IPS-18a (cell line): ENCODE measurements around the gene PROSER3.

ENCODE experiments used
- H3K27ac ChIP-seq: one replicate; pipeline ENCODE4 v1.5.1; 2013; ENCODE audit warnings: low read length
- H3K27me3 ChIP-seq: one replicate; pipeline ENCODE4 v1.6.1; 2013; ENCODE audit warnings: mild to moderate bottlenecking, low read length; ENCODE audit not compliant: control insufficient read depth, insufficient read depth
- H3K36me3 ChIP-seq: one replicate; pipeline ENCODE4 v1.6.1; 2013; ENCODE audit warnings: low read depth, low read length; ENCODE audit not compliant: control insufficient read depth
- H3K4me1 ChIP-seq: one replicate; pipeline ENCODE4 v1.6.1; 2013; ENCODE audit warnings: low read depth, low read length; ENCODE audit not compliant: control insufficient read depth
- H3K4me3 ChIP-seq: one replicate; pipeline ENCODE4 v1.5.1; 2013; ENCODE audit warnings: low read length
- H3K9ac ChIP-seq: one replicate; pipeline ENCODE4 v1.6.1; 2013; ENCODE audit warnings: mild to moderate bottlenecking, low read length, moderate library complexity
- H3K9me3 ChIP-seq: one replicate; pipeline ENCODE4 v1.6.1; 2013; ENCODE audit warnings: low read depth, low read length; ENCODE audit not compliant: control insufficient read depth

Gene PROSER3

DNA sequence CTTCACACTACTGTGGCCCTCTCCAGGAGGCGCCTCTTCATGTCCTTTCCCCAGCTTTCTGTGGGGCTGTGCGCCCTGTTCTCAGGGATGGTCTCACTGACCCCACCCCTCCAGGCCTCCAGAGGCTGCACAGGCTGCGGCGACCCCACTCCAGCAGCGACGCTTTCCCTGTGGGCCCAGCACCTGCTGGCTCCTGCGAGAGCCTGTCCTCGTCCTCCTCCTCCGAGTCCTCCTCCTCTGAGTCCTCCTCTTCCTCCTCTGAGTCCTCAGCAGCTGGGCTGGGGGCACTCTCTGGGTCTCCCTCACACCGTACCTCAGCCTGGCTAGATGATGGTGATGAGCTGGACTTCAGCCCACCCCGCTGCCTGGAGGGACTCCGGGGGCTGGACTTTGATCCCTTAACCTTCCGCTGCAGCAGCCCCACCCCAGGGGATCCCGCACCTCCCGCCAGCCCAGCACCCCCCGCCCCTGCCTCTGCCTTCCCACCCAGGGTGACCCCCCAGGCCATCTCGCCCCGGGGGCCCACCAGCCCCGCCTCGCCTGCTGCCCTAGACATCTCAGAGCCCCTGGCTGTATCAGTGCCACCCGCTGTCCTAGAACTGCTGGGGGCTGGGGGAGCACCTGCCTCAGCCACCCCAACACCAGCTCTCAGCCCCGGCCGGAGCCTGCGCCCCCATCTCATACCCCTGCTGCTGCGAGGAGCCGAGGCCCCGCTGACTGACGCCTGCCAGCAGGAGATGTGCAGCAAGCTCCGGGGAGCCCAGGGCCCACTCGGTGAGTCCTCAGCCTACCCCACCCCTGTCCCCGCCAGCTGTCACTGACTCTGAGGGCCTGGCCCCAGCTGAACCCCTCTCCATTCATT lies 28.6 kb downstream of the PROSER3 start:
- Histone ChIP-seq H3K9ac (no peak overlapping the region), H3K36me3 (no peaks in the 10 kb centered on the region)

DNA sequence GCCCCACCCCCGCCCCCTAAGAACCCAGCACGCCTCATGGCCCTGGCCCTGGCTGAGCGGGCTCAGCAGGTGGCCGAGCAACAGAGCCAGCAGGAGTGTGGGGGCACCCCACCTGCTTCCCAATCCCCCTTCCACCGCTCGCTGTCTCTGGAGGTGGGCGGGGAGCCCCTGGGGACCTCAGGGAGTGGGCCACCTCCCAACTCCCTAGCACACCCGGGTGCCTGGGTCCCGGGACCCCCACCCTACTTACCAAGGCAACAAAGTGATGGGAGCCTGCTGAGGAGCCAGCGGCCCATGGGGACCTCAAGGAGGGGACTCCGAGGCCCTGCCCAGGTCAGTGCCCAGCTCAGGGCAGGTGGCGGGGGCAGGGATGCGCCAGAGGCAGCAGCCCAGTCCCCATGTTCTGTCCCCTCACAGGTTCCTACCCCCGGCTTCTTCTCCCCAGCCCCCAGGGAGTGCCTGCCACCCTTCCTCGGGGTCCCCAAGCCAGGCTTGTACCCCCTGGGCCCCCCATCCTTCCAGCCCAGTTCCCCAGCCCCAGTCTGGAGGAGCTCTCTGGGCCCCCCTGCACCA lies 29.3 kb downstream of the PROSER3 start:
- no peak overlapping the region for H3K9ac ChIP-seq
- H3K4me1 ChIP-seq = peaks cover 3% of the 10 kb centered on the region
- no peaks in the 10 kb centered on the region for H3K9me3 ChIP-seq
- no peaks in the 10 kb centered on the region for H3K27me3 ChIP-seq
- H3K36me3 ChIP-seq = no peaks in the 10 kb centered on the region
- H3K27ac ChIP-seq = no peak overlapping the region
- H3K4me3 ChIP-seq = no peak overlapping the region

More for the DNA sequence above, 28.6 kb downstream of the PROSER3 start:
- Histone ChIP-seq H3K4me3 (no peak overlapping the region), H3K4me1 (peaks cover 3% of the 10 kb centered on the region), H3K27me3 (no peaks in the 10 kb centered on the region), H3K9me3 (no peaks in the 10 kb centered on the region), H3K27ac (no peak overlapping the region)

DNA sequence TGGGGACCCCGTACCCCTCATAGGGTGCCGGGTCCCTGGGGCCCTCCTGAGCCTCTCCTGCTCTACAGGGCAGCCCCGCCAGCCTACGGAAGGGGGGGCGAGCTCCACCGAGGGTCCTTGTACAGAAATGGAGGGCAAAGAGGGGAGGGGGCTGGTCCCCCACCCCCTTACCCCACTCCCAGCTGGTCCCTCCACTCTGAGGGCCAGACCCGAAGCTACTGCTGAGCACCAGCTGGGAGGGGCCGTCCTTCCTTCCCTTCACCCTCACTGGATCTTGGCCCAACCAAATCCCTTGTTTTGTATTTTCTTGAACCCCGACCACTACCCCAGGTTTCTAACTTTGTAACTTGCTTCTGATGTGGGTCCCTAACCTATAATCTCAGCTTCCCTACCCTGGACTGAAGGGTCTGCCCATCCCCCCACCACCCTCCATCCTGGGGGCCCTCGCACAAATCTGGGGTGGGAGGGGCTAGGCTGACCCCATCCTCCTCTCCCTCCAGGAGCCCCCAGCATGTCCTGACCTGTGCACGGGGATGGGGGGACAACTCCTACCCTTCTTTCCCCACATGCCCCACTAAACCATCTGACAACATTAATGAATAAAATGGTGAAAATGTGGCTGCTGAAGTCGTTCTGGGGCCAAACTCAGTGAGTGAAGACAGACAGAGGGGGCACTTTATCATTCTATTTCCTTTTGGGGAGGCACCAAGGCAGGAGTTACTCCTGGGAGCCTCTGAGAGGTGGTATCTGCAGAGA lies 30.4 kb downstream of the PROSER3 start:
- no peak overlapping the region for H3K9ac ChIP-seq
- H3K27ac ChIP-seq = no peak overlapping the region
- H3K27me3 ChIP-seq = no peaks in the 10 kb centered on the region
- no peaks in the 10 kb centered on the region for H3K36me3 ChIP-seq
- H3K4me1 ChIP-seq = peaks cover 3% of the 10 kb centered on the region
- H3K4me3 ChIP-seq = no peak overlapping the region
- no peaks in the 10 kb centered on the region for H3K9me3 ChIP-seq

DNA sequence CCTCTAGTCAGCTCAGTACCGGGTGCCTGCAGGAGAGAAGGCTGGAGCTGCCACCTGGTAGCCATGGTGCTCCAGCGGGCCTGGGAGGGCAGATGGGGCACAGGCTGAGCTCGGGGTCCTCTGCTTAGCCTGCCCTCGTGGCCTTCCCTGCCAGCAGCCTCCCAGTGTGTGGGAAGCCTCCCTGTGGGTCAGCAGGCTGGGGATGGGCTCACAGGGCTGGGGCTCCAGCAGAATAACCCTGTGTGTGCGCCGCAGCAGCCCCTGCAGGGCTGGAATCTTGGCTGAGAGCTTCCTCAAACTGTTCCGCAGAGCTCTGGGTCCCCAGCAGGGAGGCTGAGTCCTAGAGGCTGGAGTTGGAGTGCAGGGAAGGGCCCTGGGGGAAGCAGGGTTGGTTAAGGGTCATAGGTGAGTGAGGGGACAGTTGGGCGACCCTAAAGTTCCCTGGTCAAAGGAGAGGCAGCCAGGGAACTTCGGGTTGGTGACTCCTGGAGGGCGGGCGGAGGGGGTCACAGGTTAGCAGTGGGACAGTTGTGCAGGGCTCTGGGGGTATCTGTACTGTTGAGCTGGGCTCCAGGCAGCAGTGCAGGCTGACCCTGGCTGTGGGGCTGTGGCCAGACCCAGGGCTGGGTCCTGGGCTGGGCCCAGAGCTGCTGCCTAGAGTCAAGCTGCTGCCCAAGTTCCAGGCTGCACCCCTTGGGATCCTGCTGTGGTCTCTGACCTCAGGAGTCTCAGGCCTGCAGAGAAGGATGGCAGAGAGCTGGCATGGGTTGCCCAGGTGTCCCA lies 31.4 kb downstream of the PROSER3 start:
- Histone ChIP-seq H3K4me1 (no peaks in the 10 kb centered on the region), H3K9me3 (no peaks in the 10 kb centered on the region), H3K27ac (no peak overlapping the region), H3K36me3 (no peaks in the 10 kb centered on the region), H3K9ac (no peak overlapping the region), H3K27me3 (no peaks in the 10 kb centered on the region), H3K4me3 (no peak overlapping the region)

DNA sequence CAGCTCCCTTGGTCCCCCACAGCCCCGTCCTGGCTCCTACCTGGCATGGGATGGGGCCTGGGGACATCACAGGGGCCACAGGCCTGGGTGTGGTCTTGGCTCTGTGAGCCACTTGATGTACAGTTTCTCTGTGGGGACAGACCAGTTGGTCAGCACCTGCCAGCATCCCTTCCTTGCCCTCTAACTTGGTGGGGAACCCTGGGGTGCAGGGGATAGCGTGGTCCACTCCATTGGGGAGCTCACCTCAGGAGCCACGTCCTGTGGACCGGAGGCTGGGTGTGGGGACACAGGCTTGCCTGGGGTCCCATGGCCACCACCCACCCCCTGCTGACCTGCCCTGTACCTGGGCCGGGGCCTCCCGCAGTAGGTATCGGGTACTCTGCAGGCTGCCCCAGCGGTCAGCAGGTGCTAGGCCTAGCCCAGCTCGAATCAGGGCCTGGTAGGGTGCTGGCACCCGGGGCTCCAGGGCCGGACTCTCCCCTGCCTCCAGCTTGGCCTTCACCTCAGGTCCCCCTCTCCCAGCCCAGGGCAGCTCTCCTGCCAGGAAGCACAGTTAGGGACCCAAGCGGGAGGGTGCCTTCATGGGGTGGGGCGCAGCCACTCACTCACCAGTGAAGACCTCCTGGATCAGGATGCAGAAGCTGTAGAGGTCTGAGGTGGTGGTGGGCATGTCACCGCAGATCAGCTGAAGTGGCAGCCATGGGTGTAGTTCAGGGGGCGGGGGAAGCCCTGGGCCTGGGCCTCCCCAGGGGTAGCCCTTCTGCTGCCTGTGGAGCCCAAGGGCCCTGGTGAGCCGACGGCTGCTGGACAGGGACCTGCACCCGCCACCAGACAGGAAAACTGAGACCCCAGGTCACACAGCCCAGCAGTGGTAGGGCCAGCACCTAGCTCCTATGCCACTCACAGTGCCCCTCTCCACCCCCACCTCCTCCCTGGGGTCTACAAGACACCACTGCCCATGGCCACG lies 32.3 kb downstream of the PROSER3 start:
- Histone ChIP-seq H3K4me3 (no peak overlapping the region), H3K4me1 (no peaks in the 10 kb centered on the region), H3K27me3 (peaks cover 2% of the 10 kb centered on the region), H3K9me3 (no peaks in the 10 kb centered on the region), H3K9ac (no peak overlapping the region), H3K36me3 (no peaks in the 10 kb centered on the region), H3K27ac (no peak overlapping the region)

DNA sequence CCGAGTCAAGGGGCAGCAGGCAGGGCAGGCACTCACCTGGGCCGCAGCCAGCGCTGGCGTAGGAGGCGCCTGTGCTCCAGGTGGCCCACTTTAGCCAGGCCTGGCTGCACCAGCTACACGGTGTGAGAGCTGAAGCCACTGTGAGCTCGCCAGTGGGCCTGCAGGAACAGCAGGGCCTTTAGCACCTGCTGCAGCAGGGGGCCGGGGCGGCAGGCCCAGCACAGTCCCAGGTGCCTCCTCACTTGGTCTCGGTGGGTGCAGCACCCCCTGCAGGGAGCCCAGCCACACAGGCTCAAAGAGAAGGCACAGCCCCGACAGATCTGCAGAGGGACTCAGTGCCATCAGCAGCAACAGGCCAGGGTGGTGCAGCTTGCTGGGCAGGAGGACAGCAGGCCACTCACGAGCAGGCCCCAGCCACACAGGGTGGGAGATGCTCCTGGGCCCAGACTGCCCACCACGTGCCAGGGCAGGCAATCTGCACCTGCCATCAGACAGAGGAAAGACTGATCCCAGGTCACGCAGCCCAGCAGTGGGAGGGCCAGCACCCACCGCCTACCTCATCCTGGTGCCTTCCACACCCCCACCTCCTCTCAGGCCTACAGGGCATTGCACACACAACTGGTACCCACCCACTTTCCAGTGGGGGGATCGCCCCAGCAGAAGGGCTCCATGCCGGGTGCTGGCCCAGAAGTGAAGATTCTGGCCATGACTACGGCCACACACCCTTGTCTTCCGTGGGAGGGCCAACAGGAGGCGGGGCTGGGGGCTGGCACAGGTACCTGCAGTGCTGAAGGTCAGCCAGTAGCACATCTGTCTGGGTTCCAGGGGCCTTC lies 33.2 kb downstream of the PROSER3 start:
- H3K4me3 ChIP-seq = no peak overlapping the region
- H3K9me3 ChIP-seq = no peaks in the 10 kb centered on the region
- no peaks in the 10 kb centered on the region for H3K4me1 ChIP-seq
- H3K27me3 ChIP-seq = peaks cover 12% of the 10 kb centered on the region
- no peak overlapping the region for H3K27ac ChIP-seq
- no peaks in the 10 kb centered on the region for H3K36me3 ChIP-seq
- no peak overlapping the region for H3K9ac ChIP-seq

DNA sequence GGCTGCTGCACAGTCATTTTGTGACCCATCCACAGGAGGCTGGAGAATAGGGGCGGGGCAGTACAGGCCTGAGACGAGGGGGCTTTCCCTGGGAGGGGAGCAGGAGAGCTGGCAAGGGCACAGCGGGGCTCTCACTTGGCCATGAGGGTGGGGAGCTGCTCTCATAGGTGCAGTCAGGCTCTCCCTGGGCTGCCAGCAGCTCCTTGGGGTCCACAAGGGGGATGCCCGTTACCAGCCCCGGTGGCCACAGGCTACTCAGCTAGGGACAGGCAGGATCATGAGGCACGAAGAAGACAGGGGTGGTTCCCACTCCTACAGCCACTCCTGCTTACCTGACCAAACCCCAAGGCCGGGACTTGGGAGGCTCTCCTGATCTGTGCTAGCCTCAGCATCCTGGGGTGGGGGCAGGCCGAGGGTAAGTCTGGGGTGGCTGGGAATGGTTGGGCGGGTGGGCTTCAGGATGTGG lies 33.9 kb downstream of the PROSER3 start:
- Histone ChIP-seq H3K4me3 (no peak overlapping the region), H3K36me3 (no peaks in the 10 kb centered on the region), H3K4me1 (no peaks in the 10 kb centered on the region), H3K9me3 (no peaks in the 10 kb centered on the region), H3K27ac (no peak overlapping the region), H3K27me3 (peaks cover 18% of the 10 kb centered on the region), H3K9ac (no peak overlapping the region)

DNA sequence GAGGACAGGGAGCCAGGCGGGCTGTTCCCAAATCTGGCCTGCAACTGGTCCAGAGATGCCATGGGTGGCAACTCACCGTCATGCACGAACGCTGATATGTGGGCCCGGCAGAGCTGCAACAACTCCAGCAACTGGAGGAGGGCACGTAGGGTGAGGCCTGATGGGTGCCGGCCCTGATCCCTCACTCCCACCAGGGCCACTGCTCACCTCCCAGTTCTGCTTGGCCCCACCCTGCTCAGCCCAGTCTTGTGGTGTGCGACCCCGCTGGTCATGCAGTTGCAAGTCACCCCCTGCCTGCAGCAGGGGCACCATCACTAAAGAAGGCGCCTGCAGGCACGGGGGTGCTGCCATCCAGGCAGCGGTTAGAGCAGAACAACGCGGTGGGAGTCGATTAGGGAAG lies 34.3 kb downstream of the PROSER3 start:
- Histone ChIP-seq H3K36me3 (no peaks in the 10 kb centered on the region), H3K4me1 (no peaks in the 10 kb centered on the region), H3K9ac (no peak overlapping the region), H3K4me3 (no peak overlapping the region), H3K27ac (no peak overlapping the region), H3K27me3 (peaks cover 23% of the 10 kb centered on the region), H3K9me3 (no peaks in the 10 kb centered on the region)

DNA sequence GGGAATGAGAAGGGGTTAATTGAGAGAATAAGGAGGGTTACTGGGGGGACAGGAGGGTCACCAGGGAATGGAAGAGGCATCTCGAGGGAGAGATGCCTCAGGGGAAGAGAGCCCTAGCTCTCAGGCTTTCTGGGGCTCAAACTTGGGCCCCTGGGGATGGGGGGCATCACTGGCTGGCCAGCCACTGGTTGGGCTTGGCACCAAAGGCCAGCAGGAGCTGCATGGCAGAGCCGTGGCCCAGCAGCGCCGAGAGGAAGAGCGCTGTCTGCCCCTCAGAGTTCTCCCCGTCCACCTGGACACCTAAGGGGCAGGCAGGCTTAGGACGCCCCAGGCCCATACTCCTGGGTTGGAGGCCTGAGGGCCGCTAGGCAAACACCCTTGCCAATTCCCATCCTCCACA lies 34.9 kb downstream of the PROSER3 start:
- Histone ChIP-seq H3K4me1 (no peaks in the 10 kb centered on the region), H3K9me3 (no peaks in the 10 kb centered on the region), H3K36me3 (no peaks in the 10 kb centered on the region), H3K4me3 (no peak overlapping the region), H3K27me3 (peaks cover 28% of the 10 kb centered on the region), H3K9ac (no peak overlapping the region), H3K27ac (no peak overlapping the region)
